ENCODE results near the gene BHLHE23. TPM values are rescaled to one million over a fixed set of nuclear protein-coding genes. Genes with fewer than 3 reads are reported as not detected.

Gene BHLHE23
- total RNA-seq, 4 donors from 2014 or later: not detected

DNA sequence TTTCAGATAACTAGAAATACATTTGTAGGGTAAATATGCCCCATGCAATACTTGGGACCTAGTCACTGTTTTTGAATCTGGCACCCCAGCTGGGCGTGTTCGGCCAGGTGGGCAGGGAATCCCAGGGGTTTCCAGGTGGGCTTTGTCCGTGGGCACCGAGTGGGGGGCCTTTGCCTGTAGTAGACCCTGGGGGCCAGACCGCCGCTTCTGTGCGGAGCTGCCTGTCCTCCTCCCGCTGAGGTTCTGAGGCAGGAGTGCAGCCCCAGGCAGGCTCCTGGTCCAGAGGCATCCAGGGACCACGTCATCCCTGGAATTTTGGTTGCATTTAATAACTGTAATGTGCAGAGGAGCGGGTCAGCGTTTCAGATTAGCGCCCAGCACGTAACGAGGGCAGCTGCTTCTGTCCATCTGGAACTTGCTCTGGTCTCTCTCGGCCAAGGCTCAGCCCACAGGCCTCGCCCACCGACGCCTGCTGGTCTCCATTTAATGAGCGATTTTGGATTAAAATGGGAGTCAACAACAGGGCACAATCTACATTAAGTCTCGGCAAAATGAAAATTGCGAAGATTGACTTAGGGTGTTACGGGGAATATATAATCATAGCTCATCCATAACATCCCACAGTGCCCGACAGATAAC, 12.8 kb downstream of the BHLHE23 start:
- Histone ChIP-seq H3K27me3 (peaks cover 83% of the 10 kb centered on the region), H3K4me1 (no peaks in the 10 kb centered on the region), H3K36me3 (no peaks in the 10 kb centered on the region), H3K27ac (no peak overlapping the region), H3K4me3 (no peak overlapping the region), H3K9me3 (no peaks in the 10 kb centered on the region)
- no peak for TF ChIP-seq POLR2AphosphoS5 (IDR thresholded peaks at IDR 0.05)
- TF ChIP-seq, protein P1, sequence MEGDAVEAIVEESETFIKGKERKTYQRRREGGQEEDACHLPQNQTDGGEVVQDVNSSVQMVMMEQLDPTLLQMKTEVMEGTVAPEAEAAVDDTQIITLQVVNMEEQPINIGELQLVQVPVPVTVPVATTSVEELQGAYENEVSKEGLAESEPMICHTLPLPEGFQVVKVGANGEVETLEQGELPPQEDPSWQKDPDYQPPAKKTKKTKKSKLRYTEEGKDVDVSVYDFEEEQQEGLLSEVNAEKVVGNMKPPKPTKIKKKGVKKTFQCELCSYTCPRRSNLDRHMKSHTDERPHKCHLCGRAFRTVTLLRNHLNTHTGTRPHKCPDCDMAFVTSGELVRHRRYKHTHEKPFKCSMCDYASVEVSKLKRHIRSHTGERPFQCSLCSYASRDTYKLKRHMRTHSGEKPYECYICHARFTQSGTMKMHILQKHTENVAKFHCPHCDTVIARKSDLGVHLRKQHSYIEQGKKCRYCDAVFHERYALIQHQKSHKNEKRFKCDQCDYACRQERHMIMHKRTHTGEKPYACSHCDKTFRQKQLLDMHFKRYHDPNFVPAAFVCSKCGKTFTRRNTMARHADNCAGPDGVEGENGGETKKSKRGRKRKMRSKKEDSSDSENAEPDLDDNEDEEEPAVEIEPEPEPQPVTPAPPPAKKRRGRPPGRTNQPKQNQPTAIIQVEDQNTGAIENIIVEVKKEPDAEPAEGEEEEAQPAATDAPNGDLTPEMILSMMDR (IDR thresholded peaks at IDR 0.05): no peak
- no peak for TF ChIP-seq POLR2A (IDR thresholded peaks at IDR 0.05)
- TF ChIP-seq EP300 (IDR thresholded peaks at IDR 0.05): no peak
- 87% methylated on average over 23 of the region's 23 CpGs for WGBS
- DNase-seq (ENCODE audit: low spot score in 2 of 2): no peak

DNA sequence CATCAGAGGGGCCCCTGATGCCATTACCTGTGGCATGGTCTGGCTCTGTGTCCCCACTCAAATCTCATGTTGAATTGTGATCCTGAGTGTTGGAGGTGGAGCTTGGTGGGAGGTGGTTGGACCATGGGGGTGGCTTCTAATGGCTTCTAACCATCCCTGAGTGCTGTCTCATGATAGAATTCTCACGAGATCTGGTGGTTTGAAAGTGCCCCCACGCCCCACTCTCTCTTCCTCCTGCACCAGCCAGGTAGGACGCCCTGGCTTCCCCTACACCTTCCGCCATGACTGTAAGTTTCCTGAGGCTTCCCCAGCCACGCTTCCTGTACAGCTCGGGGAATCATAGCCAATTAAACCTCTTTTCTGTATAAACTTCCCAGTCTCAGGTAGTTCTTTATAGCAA, 14.9 kb downstream of the BHLHE23 start:
- H3K27ac ChIP-seq: no peak overlapping the region
- peaks cover 82% of the 10 kb centered on the region for H3K27me3 ChIP-seq
- no peaks in the 10 kb centered on the region for H3K4me1 ChIP-seq
- TF ChIP-seq POLR2A (IDR thresholded peaks at IDR 0.05) (no peak), EP300 (IDR thresholded peaks at IDR 0.05) (no peak), POLR2AphosphoS5 (IDR thresholded peaks at IDR 0.05) (no peak)
- TF ChIP-seq, protein P1 (IDR thresholded peaks at IDR 0.05): no peak
- DNase-seq (ENCODE audit: low spot score in 2 of 2): no peak
- H3K4me3 ChIP-seq: no peak overlapping the region
- H3K36me3 ChIP-seq: no peaks in the 10 kb centered on the region
- 72% methylated on average over 6 of the region's 6 CpGs for WGBS
- no peaks in the 10 kb centered on the region for H3K9me3 ChIP-seq

DNA sequence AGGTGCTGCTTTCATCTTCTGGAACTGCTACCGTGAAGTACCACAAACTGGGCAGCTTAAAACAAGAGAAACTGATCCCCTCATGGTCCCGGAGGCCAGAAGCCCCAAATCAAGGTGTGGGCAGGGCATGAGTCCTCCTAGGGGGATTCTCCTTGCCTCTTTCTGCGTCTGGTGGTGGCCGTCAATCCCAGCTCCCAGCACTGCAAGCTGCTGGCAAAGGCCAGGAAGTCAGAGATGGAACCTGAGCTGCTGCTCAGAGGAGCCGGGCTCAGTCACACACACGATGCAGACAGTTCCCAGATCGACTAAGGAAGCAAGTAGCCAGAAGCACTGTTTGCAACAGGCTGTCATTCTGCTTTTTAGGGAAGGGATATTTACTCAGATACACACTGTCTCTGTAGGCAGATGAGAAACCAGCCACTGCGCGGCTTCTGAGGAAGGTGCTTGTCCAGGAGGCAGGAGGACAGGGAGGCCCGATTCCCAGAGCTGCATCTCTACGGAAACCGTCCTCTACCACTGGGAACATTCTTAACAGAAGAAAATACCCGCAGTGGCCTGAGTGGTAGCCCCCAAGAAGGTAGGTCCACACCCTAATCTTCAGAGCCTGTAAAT, 15.5 kb downstream of the BHLHE23 start:
- WGBS: 72% methylated on average over 12 of the region's 13 CpGs
- no peak for DNase-seq (ENCODE audit: low spot score in 2 of 2)

DNA sequence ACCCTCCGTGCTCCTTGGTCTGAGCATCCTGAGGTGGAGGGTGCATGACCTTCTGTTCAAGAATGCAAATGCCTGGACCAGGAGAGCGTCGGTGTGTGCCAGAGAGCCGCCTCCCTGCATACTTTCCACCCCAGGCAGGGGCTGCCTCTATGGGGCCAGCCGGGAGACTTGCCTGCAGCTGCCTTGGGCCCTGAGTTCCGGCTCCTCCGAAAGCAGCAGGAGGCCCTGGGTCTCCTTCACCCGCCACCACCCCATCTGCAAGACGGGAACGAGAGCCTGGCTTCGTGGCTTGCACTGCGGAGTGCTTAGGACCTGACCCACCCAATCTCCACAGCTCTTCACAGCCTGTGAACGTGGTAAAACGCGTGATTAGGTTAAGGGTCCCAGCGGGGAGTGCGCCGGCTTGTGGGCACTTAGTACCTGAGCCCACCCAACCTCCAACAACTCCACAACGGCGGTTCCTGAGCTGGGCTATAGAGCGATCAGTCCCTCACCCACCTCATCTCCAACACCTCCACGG, 16.4 kb downstream of the BHLHE23 start:
- WGBS: 89% methylated on average over 10 of the region's 22 CpGs
- Histone ChIP-seq H3K36me3 (no peaks in the 10 kb centered on the region), H3K4me1 (no peaks in the 10 kb centered on the region), H3K4me3 (no peak overlapping the region), H3K27ac (no peak overlapping the region), H3K27me3 (peaks cover 81% of the 10 kb centered on the region), H3K9me3 (no peaks in the 10 kb centered on the region)
- no peak for DNase-seq (ENCODE audit: low spot score in 2 of 2)
- TF ChIP-seq, protein P1 (IDR thresholded peaks at IDR 0.05): no peak
- no peak for TF ChIP-seq EP300 (IDR thresholded peaks at IDR 0.05)

More for the DNA sequence above, 15.5 kb downstream of the BHLHE23 start:
- Histone ChIP-seq H3K27ac (no peak overlapping the region), H3K27me3 (peaks cover 81% of the 10 kb centered on the region), H3K36me3 (no peaks in the 10 kb centered on the region), H3K4me1 (no peaks in the 10 kb centered on the region), H3K4me3 (no peak overlapping the region), H3K9me3 (no peaks in the 10 kb centered on the region)
- TF ChIP-seq, protein P1 (IDR thresholded peaks at IDR 0.05): no peak
- TF ChIP-seq POLR2AphosphoS5 (IDR thresholded peaks at IDR 0.05) (no peak), POLR2A (IDR thresholded peaks at IDR 0.05) (no peak), EP300 (IDR thresholded peaks at IDR 0.05) (no peak)

DNA sequence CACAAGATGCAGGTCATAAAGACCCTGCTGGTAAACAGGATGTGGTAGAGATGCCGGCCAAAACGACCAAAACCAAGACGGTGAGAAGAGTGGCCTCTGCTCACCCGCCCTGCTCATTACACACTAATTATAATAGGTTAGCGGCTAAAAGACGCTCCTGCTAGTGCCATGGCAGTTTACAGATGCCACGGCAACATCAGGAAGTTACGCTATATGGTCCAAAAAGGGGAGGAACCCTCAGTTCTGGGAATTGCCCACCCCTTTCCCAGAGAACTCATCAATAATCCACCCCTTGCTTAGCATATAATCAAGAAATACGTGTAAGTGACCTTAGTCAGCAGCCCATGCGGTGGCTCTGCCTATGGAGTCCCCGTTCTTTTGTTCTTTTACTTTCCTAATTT, 17.6 kb downstream of the BHLHE23 start:
- Histone ChIP-seq H3K27ac (no peak overlapping the region), H3K4me1 (no peaks in the 10 kb centered on the region), H3K9me3 (no peaks in the 10 kb centered on the region), H3K27me3 (peaks cover 81% of the 10 kb centered on the region), H3K4me3 (peak overlapping the region; percentile 29), H3K36me3 (no peaks in the 10 kb centered on the region)
- DNase-seq (ENCODE audit: low spot score in 2 of 2): no peak
- WGBS: 53% methylated on average over 11 of the region's 11 CpGs
- TF ChIP-seq EP300 (IDR thresholded peaks at IDR 0.05) (no peak), POLR2A (IDR thresholded peaks at IDR 0.05) (no peak), POLR2AphosphoS5 (IDR thresholded peaks at IDR 0.05) (no peak)
- TF ChIP-seq, protein P1 (IDR thresholded peaks at IDR 0.05): no peak

All from suprapubic skin (tissue), 4 donors.